Hepatocyte (in vitro differentiated cells): ENCODE measurements around the gene PCDHA1. TPM values are rescaled to one million over a fixed set of nuclear protein-coding genes. Genes with fewer than 3 reads are reported as not detected.
"Not testable (repeated sequence)": the region's sequence is repeated elsewhere in the genome, so short reads cannot be mapped to it uniquely, and the experiment has no call there.

ENCODE experiments used
- DNase-seq: peaks from one replicate; pipeline ENCODE4 v3.0.0-alpha.2; 2016; ENCODE audit warnings: low spot score
- H2AFZ ChIP-seq: fragments of 200-600 bp; sonication (generic); 2 replicates; pipeline ENCODE4 v1.6.0; 2016; ENCODE audit warnings: antibody characterized with exemption, mild to moderate bottlenecking
- H3K27ac ChIP-seq: fragments of 200-600 bp; sonication (generic); 2 replicates; pipeline ENCODE4 v1.5.1; 2016; ENCODE audit warnings: mild to moderate bottlenecking
- H3K27me3 ChIP-seq: fragments of 200-600 bp; sonication (generic); 2 replicates; pipeline ENCODE4 v1.6.1; 2016
- H3K36me3 ChIP-seq: fragments of 200-600 bp; sonication (generic); replicated peaks from 2 replicates; pipeline ENCODE4 v1.5.1; 2016; ENCODE audit warnings: low read depth; ENCODE audit not compliant: insufficient read depth
- H3K4me1 ChIP-seq: fragments of 200-600 bp; sonication (generic); 2 replicates; pipeline ENCODE4 v1.5.1; 2016; ENCODE audit warnings: mild to moderate bottlenecking, moderate library complexity; ENCODE audit not compliant: insufficient read depth
- H3K4me2 ChIP-seq: fragments of 200-600 bp; sonication (generic); 2 replicates; pipeline ENCODE4 v1.6.0; 2016
- H3K4me3 ChIP-seq: fragments of 200-600 bp; sonication (generic); 2 replicates; pipeline ENCODE4 v1.5.1; 2016; ENCODE audit warnings: mild to moderate bottlenecking
- H3K79me2 ChIP-seq: fragments of 200-600 bp; sonication (generic); 2 replicates; pipeline ENCODE4 v1.6.0; 2017; ENCODE audit warnings: mild to moderate bottlenecking
- H3K9me2 ChIP-seq: fragments of 200-600 bp; sonication (generic); replicated peaks from 2 replicates; pipeline ENCODE4 v1.6.0; 2017; ENCODE audit warnings: mild to moderate bottlenecking; ENCODE audit not compliant: insufficient read depth
- H3K9me3 ChIP-seq: fragments of 200-600 bp; sonication (generic); 2 replicates; pipeline ENCODE4 v1.5.1; 2016; ENCODE audit warnings: low read depth, mild to moderate bottlenecking
- H4K20me1 ChIP-seq: fragments of 200-600 bp; sonication (generic); 2 replicates; pipeline ENCODE4 v1.6.0; 2016; ENCODE audit warnings: mild to moderate bottlenecking; ENCODE audit not compliant: insufficient read depth, poor library complexity, severe bottlenecking
- EZH2 ChIP-seq: fragments of 200-600 bp; sonication (generic); IDR thresholded peaks from 2 replicates; pipeline ENCODE4 v1.6.1; 2016; ENCODE audit warnings: antibody characterized with exemption, mild to moderate bottlenecking, borderline replicate concordance
- EZH2phosphoT487 ChIP-seq: fragments of 200-600 bp; sonication (generic); IDR thresholded peaks from one replicate; pipeline ENCODE4 v1.6.1; 2018; ENCODE audit warnings: antibody characterized with exemption, mild to moderate bottlenecking, low read depth, moderate library complexity; ENCODE audit not compliant: unreplicated experiment, severe bottlenecking
- WGBS: methylation state at CpG from one replicate; pipeline ENCODE4 v1.1.6; 2016; ENCODE audit warnings: low lambda C conversion rate; ENCODE audit errors: missing lambda C conversion rate; 5-methylcytosine and 5-hydroxymethylcytosine counted together
- polyA plus RNA-seq: library from polyadenylated mRNA; unstranded; fragments of >200 nt; fragmentation: Nextera tagmentation; extraction: Ambion mirVana; gene quantifications from 2 replicates; pipeline ENCODE4 v1.2.1, GENCODE V29; 2016
- total RNA-seq: library from RNA; depleted of rRNA; stranded (reverse); fragments of >200 nt; gene quantifications from 2 replicates; pipeline ENCODE4 v1.2.3, GENCODE V29; 2014
- TF ChIP-seq, protein P1 (sequence below): fragments of 200-600 bp; sonication (generic); IDR thresholded peaks from 2 replicates; pipeline ENCODE4 v1.5.1; 2016; ENCODE audit warnings: antibody characterized with exemption, mild to moderate bottlenecking; ENCODE audit not compliant: poor library complexity

Gene PCDHA1
- total and polyA plus RNA-seq, 2 experiments from 2014 or later = not detected

- Histone ChIP-seq H3K27me3 (no peaks in the 10 kb centered on the region), H3K9me3 (peaks cover 43% of the 10 kb centered on the region), H3K4me2 (no peak within 1 kb of the TSS), H3K4me3 (no peak within 1 kb of the TSS), H3K79me2 (no peaks in the 10 kb centered on the region), H3K4me1 (no peaks in the 10 kb centered on the region), H3K9me2 (no peaks in the 10 kb centered on the region), H2AFZ (no peak within 1 kb of the TSS), H4K20me1 (no peaks in the 10 kb centered on the region), H3K36me3 (peaks cover 4% of the 10 kb centered on the region), H3K27ac (no peak within 1 kb of the TSS)
- 97% methylated on average over 27 of the region's 27 CpGs for WGBS
- TF ChIP-seq EZH2phosphoT487 (no peak), EZH2 (no peak)
- TF ChIP-seq, protein P1, sequence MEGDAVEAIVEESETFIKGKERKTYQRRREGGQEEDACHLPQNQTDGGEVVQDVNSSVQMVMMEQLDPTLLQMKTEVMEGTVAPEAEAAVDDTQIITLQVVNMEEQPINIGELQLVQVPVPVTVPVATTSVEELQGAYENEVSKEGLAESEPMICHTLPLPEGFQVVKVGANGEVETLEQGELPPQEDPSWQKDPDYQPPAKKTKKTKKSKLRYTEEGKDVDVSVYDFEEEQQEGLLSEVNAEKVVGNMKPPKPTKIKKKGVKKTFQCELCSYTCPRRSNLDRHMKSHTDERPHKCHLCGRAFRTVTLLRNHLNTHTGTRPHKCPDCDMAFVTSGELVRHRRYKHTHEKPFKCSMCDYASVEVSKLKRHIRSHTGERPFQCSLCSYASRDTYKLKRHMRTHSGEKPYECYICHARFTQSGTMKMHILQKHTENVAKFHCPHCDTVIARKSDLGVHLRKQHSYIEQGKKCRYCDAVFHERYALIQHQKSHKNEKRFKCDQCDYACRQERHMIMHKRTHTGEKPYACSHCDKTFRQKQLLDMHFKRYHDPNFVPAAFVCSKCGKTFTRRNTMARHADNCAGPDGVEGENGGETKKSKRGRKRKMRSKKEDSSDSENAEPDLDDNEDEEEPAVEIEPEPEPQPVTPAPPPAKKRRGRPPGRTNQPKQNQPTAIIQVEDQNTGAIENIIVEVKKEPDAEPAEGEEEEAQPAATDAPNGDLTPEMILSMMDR = no peak
- no peak for DNase-seq
These were observed 41.9 kb downstream of the PCDHA1 start, which contains the start of gene PCDHA6 for GRCh38 chr5:140827704-140828361. Gene PCDHA6 (plus strand): TSS chr5:140827960. CDS start chr5:140828092, 132 bp downstream.

DNA sequence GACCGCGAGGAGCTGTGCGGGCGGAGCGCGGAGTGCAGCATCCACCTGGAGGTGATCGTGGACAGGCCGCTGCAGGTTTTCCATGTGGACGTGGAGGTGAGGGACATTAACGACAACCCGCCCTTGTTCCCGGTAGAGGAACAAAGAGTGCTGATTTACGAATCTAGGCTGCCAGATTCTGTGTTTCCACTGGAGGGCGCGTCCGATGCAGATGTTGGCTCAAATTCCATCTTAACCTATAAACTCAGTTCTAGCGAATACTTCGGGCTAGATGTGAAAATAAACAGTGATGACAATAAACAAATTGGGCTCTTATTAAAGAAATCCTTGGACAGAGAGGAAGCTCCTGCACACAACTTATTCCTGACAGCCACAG lies 42.4 kb downstream of the PCDHA1 start:
- Histone ChIP-seq H3K4me3 (no peak overlapping the region), H4K20me1 (no peaks in the 10 kb centered on the region), H3K9me2 (no peaks in the 10 kb centered on the region), H2AFZ (no peak overlapping the region), H3K4me2 (no peak overlapping the region), H3K9me3 (peaks cover 47% of the 10 kb centered on the region), H3K79me2 (no peaks in the 10 kb centered on the region), H3K36me3 (peaks cover 5% of the 10 kb centered on the region), H3K27ac (no peak overlapping the region), H3K27me3 (no peaks in the 10 kb centered on the region), H3K4me1 (no peaks in the 10 kb centered on the region)
- no peak for DNase-seq
- TF ChIP-seq, protein P1 = no peak
- TF ChIP-seq EZH2phosphoT487 (no peak), EZH2 (no peak)
- 95% methylated on average over 18 of the region's 18 CpGs for WGBS

- DNase-seq, H3K4me1 ChIP-seq, H3K27ac ChIP-seq, H3K79me2 ChIP-seq, H3K27me3 ChIP-seq, H2AFZ ChIP-seq, H3K36me3 ChIP-seq, H3K4me3 ChIP-seq, H3K4me2 ChIP-seq, H4K20me1 ChIP-seq, H3K9me2 ChIP-seq: not testable (repeated sequence)
- H3K9me3 ChIP-seq = peaks cover 47% of the 10 kb centered on the region
- over 99% methylated on average over 91 of the region's 106 CpGs for WGBS
These were observed 43.9 kb downstream of the PCDHA1 start for GRCh38 chr5:140829511-140830501.

DNA sequence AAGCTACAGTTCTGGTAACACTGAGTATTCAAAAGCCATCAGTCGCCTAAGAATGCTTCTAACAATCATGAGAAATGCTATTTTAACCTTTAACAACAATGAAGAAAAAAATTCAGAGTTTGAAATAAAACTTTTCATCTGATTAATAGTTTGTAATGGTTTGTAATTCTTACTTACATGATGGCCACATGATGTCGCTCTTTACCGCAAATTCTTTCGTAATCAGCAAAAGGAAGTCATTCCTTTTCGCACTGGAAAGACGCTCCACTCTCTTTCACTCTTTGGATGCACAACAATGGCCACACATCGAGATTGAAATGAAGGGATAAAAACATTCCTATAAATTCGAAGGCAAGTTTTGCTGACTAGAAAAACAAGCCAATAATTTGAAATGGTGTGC lies 48.1 kb downstream of the PCDHA1 start, which contains the start of gene PCDHA7:
PCDHA7 (plus strand) TSS at position 277 of the 400 bp plus-strand sequence; CDS start at position 392, 115 bp downstream.
- Histone ChIP-seq H3K27me3 (no peaks in the 10 kb centered on the region), H3K4me3 (no peak within 1 kb of the TSS), H3K4me2 (no peak within 1 kb of the TSS), H3K9me3 (peaks cover 26% of the 10 kb centered on the region), H3K36me3 (peaks cover 5% of the 10 kb centered on the region), H3K9me2 (no peaks in the 10 kb centered on the region), H3K4me1 (no peaks in the 10 kb centered on the region), H2AFZ (no peak within 1 kb of the TSS), H3K27ac (no peak within 1 kb of the TSS), H4K20me1 (no peaks in the 10 kb centered on the region), H3K79me2 (no peaks in the 10 kb centered on the region)
- TF ChIP-seq, protein P1 = no peak
- TF ChIP-seq EZH2 = no peak
- no peak for TF ChIP-seq EZH2phosphoT487
- no peak for DNase-seq
- WGBS = 89% methylated on average over 8 of the region's 8 CpGs

DNA sequence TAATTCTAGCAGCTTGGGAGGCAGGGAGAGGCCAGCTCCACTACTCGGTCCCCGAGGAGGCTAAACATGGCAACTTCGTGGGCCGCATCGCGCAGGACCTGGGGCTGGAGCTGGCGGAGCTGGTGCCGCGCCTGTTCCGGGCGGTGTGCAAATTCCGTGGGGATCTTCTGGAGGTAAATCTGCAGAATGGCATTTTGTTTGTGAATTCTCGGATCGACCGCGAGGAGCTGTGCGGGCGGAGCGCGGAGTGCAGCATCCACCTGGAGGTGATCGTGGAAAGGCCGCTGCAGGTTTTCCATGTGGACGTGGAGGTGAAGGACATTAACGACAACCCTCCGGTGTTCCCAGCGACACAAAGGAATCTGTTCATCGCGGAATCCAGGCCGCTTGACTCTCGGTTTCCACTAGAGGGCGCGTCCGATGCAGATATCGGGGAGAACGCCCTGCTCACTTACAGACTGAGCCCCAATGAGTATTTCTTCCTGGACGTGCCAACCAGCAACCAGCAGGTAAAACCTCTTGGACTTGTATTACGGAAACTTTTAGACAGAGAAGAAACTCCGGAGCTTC lies 48.6 kb downstream of the PCDHA1 start:
- not testable (repeated sequence) for H3K4me1 ChIP-seq, H3K4me3 ChIP-seq, H3K4me2 ChIP-seq, H3K9me2 ChIP-seq, H3K27me3 ChIP-seq, DNase-seq, H4K20me1 ChIP-seq, H3K36me3 ChIP-seq, H2AFZ ChIP-seq, H3K79me2 ChIP-seq, H3K27ac ChIP-seq
- peaks cover 29% of the 10 kb centered on the region for H3K9me3 ChIP-seq
- 92% methylated on average over 28 of the region's 38 CpGs for WGBS
